Bone marrow (tissue), 2 donors: ENCODE data around the gene MED13L.

Experiments
- DNase-seq, 2 donors: peaks; one replicate each; lab custom pipeline; 2025; lab: John Stamatoyannopoulos, UW

Gene MED13L

DNA sequence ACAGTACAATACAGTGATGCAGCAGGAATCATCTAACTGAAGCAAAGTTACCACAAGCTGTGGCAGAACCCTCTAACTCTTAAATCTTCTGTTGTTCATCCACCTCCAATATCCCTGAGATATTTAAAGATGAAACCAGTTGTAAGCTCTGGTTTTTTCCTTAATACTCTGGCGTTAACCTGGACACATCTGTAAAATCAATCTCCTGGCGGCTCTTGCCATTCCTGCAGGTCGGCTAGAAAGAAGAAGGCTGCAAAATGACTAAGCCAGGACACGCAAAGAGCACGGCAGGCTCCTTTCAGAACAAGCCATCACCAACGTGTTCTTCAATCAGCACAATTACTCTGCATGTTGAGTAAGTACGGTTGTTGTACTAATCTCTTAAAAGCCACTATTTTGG, 309.3 kb downstream of the MED13L start:
- DNase-seq = no peak

DNA sequence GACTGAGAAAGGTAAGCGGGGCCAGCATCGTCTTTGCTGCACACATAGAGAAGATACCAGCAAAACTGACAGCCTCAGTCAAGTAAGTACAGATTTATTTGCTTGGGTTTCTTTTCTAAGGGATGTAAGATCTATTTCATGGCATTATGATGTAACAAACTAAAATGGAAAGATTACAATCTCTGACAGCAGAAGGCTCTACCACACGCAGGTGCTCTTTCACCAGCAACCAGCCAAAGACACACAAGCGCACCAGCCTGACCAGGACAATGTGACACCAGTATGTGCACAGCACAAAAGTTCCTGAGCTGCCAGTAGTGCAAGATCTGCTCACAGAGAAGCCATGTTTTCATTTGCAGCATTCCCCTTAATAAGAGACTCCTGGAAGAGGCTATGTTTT, 311.1 kb downstream of the MED13L start:
- no peak for DNase-seq

DNA sequence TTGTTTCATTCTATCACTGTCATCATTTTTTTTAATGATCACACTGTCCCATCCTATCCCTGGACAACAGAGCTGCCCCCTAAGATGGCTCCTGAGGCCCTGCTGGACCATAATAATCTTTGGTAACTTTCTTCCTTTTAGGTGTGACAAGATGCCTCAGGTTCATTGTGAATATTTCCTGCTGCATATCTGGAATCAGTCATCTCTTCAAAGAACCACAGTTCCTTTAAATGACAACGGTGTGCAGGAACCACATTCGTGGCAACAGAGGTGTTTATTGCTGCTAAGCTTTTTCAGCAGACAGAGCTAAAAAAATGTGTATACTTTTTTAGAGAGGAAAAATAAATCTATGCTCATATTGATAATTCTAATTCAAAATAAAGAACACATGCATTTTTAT, 312.9 kb downstream of the MED13L start:
- DNase-seq = no peak

DNA sequence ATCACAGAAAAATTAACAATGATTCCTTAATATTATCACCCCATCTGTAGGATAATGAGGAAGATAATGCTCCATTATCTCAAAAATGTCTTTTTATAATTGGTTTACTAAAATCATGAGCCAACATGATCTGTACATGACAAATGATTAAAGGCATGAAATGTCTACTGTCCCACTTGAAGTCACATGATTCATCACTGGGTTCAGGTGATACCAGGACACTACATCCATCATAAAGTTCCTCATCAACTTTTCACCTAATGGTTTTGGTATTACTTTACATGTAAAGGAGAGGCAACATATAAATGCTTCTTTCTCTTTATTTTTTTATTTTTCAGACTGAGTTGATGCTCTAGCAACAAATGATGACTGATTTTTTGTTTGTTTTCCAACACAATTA, 313.3 kb downstream of the MED13L start:
- no peak for DNase-seq

DNA sequence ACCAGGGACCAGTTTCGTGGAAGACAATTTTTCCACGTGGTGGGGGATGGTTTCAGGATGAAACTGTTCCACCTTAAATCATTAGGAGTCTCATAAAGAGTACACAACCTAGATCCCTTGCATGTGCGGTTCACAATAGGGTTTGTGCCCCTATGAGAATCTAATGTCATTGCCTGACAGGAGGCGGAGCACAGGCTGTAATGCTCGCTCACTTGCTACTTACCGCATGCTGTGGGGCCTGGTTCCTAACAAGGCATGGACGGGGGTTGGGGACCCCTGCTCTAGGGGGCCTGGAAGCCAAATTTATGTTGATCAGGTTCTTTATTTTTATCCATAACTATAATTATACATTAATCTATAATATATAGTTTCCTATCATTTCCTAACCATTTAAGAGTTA, 315.3 kb downstream of the MED13L start:
- DNase-seq = no peak

DNA sequence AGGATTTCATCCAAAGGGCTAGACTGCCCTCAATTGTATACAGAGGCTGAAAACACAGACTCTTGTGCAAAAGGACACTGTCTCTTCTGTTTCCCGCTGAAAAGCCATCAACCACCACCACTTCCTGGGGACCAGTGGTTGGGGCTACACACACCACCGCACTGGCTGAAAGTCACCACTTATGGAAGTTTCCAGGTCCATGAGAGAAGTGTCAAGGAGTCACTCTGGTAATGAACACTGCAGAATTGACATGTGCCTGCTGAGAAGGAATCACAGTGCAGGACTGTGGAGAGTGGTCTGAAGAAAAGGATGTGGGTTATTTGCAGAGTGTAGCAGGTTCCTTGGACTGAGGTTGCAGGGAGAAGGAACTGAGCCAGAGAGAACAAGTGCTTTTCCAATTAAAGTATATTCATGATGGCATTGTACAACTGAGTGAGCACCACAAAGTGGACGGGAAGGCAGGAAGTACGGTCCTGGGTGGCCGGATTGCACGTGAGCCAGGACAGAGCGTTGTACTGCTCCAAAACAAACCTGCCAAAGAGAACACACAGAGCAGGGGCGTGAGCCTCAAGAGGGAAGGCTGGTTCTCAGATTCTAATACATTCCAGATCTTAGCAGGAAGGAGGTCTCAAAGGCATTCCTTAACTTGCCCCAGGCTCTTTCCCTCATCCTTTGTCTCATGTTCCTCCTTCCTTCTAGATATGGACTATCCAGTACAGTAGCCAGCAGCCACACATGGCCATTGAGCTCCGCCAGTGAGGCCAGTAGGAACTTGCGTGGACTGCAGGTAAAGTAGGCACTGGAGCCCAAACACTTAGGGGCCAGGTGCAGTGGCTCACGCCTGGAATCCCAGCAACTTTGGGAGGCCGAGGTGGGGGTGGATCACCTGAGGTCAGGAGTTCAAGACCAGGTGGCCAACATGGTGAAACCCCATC, 316.4 kb downstream of the MED13L start:
- no peak for DNase-seq

DNA sequence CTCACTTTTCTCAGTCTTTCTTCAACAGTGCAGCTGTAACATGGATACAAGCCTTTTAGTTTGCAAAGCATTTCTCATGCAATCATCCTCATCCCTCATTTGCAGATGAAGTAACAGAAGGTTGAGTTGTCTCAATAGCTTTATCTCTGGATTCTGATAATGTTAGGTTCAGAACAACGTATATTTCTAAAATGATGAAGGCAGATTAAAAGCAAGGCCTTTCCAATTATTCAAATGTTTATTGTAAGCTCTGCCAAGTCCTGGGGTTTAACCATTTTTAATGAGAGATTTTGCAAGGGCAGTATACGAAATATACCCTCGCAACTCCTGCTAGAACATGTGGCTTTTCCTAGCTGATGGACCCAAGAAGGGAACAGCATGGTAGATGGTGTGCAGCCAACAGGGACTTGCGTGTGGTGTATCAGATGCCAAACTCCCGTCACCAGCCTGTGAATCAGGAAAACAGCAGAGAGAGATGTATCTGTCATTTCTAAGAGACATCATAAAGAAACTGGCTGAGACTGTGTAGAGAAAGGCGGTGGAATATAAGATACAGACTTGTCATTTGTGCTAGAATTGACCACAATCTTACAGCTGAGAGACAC, 319.7 kb downstream of the MED13L start:
- no peak for DNase-seq

DNA sequence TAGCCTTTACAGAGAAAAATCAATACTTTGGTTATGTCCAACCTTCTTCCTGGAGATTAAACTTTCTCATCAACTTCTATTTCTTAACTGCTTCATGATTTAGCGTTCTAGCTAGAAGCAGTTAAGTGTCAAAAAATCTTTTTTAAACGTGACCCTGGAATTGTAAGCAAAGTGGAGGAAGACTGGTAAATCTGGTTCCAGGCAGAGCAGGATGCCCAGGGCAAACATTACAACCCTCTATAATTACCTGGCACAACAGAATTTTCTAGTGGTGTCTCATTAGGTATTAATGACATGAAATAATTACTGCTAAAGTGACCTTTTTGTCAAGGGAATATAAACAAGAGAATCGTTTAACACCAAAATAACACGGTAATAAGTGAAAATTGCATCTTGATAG, 320.8 kb downstream of the MED13L start:
- no peak for DNase-seq

DNA sequence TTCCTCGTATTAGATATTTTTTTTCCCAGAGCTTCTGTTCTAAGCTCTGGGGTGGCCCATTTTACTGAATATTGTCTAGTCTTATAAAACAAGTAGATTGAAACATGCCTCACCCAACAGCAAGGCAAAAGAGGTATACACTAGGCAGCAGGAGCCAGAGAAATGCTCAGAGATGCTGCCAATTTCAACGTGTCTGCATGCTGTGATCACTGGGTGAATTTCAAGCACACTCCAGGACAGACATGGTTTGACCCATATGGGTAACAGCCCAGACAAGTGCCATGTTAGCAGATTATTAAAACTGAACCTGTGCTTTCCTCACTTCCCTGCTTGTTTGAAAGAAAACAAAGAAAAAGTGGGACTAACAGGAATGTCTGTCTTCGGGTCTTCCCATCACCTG, 321.3 kb downstream of the MED13L start:
- DNase-seq = no peak

DNA sequence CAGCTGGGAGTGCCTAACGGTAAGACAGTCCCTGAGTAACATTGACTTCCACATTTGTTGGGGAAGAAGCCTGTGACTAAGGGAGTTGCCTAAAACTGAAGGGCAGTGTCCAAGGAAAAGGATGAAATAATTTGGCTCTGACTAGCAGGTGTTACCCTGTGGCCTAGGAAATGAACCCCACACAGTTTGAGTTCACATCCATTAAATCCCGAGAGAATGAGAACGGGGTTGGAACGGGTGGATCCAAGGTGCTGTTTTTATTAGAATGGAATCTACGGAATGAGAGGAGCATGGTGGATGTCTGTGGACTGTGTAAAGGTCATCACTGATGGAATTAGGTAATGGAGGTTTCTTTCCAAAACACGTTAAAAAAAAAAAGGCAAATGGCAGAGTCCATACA, 324.0 kb downstream of the MED13L start:
- no peak for DNase-seq

DNA sequence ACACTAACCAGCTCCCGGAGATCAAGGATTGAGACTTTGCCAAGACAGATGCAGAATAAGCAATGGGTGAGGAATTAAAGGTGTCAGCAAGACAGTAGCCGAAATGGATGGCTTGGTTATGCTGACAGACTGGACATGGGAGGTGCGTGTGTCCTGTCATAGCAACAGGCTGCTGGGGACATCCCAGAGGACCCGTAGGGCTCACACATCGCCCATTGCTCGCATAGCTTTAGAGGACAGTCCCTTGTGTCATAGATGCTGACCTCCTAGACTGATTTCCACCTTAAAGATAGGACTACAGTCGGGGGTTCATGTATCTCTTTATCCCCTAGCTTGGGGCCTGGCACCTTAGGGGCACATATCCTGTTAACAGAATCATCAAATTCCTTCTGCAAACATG, 324.5 kb downstream of the MED13L start:
- no peak for DNase-seq

DNA sequence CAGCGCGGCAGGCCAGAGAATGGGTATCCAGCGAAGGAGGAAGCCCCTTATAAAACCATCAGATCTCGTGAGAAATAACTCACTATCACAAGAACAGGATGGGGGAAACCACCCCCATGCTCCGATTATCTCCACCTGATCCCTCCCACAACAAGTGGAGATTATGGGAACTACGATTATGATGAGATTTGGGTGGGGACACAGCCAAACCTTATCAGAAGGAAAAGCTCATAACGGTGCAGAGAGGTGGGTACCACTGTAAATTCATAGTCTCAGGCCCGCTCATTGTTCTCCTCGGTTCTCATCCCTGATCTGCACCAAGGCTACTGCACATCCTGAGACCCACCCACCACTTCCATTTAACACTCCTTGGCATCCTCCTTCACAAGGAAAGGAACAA, 326.5 kb downstream of the MED13L start:
- no peak for DNase-seq

DNA sequence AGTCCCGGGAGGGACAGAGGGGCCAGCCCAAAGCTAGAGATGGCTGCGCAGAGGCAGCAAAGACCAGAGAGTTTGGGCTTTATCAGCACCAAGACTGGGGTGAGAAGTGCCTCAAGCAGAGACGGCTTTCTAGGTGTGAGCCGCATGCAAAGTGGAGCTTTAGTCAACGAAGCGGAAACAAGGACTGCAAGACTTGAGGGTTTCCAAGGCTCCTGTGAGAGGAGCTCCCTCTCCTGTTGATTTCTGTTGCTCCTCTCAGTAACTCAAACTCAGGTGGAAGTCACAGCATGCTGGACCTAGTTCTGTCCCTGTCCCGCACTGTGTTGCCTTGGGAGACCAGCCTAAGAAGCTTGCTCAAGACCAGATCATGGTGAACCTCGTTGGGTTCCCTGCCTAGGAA, 327.8 kb downstream of the MED13L start:
- no peak for DNase-seq

DNA sequence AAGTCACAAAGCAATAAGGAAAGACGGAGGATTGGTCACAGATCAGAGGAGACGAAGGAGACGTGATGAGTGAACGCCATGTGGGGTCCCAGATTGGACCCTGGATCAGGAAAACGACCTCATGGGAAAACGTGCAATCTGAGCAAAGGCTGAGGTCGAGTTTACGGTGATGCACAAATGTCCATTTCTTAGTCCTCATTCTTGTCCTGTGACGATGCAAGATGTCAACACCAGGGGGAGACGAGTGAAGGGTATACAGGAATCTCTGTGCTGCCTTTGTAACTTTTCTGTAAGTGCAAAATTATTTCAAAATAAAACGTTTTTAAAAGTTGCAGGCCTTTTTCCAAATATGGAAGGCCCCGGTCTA, 329.8 kb downstream of the MED13L start:
- no peak for DNase-seq

DNA sequence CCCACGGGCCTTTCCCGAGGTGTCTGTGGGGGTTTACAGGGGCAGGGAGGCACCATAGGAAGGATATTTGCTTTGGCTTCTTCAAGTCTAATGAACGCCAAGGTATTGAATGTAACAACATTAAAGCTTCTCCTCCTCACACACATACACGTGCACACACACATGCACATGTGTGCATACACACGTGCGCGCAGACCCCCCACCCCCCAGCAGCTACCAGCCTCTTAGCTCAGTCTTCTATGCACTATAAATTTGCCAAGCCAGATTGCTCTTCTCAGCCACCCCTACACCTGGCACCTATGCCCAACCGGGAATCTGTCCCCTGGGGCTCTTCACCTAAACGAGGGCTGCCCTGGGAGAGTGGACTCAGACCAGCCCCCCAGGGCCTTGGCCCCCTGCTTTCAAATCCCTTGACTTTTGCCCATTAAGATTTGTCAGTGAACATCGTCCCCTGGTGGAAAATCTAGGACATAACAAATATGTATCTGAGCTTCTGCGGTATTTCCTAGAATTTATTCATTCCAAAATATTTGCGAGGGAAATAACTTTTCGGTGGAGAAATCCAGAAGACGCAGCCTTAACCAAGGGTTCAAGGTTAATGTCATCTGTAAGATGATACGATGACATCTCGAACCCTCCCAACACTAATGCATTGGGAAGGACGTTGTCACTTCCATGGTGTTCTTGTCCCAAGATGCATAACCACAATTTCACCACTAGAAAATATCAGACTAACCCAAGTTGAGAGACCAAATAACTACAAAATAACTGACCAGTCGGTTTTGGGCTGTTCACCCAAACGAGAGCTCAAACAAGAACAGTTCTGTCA, 330.4 kb downstream of the MED13L start:
- DNase-seq = no peak

DNA sequence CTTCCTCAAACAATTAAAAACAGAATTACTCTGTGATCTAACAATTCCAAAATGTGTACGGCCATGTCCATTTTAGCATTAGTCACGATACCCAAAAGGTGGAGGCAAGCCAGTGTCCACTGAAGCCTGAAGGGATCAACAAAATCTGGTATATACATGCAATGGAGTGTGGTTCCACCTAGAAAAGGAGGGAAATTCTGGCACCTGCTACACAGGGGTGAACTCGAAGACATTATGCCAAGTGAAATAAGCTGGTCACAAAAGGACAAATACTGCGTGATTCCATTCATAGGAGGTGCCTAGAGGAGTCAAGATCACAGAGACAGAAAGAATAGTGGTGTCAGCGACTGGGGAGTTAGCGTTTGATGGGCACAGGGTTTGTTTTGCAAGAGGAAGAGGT, 331.4 kb downstream of the MED13L start:
- DNase-seq = no peak

DNA sequence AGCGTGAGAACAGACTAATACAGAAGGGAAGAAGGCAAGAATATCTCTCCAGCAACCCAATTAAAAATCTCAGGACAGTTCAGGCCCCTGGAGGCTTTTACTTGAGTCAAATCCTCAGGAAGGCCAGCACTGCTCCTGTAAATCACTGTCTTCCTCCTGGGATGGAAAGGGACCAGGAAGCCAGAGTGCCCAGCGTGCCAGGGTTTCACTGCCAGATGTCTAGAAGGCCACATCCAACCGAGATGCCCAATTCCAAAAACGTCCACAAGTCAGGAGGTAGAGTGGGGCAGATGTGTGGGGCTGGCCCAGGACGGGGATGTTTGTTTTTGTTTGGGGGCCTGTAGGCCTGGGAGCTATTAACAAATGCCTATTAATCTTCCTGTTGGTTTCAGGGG, 332.0 kb downstream of the MED13L start:
- no peak for DNase-seq

DNA sequence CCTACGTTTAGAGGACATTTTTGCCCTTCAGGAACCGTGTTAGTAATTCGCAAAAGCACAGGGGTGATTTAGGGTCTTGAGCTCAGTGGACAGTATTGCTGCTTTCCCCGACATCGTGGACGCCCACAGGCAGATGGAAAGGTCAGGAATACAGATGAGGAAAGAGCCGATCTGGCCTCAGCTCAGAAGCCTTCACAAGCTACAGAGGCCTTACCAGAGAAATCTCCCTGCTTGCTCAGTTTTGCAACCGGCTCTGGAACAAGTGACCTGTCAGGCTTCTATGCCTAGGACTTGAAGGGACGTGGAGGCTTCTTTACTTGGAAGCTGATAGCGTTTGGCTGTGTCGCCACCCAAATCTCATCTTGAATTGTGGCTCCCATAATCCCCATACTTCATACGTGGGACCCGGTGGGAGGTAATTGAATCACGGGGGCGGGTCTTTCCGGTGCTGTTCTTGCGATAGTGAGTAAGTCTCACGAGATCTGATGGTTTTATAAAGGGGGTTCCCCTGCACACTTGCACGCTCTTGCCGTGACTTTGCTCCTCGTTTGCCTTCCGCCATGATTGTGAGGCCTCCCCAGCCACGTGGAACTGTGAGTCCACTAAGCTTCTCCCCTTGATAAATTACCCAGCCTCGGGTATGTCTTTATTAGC, 332.5 kb downstream of the MED13L start:
- DNase-seq = no peak

DNA sequence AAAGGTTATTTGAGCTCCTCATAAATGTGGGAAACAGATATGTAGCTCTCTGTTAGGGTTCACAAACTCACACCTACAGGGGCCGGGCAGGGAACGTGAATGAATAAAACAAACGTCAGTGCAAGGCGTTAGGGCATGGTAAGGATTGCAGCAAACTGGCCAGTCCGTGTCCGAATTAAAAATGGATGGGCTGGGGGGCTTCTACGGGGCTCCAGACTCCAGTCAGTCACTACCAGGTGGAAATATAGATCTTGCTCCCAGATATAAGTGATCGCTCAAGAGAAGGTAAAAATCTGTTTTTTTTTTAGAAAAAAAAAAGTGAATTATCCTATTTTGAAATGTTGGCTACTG, 333.1 kb downstream of the MED13L start:
- DNase-seq = no peak

DNA sequence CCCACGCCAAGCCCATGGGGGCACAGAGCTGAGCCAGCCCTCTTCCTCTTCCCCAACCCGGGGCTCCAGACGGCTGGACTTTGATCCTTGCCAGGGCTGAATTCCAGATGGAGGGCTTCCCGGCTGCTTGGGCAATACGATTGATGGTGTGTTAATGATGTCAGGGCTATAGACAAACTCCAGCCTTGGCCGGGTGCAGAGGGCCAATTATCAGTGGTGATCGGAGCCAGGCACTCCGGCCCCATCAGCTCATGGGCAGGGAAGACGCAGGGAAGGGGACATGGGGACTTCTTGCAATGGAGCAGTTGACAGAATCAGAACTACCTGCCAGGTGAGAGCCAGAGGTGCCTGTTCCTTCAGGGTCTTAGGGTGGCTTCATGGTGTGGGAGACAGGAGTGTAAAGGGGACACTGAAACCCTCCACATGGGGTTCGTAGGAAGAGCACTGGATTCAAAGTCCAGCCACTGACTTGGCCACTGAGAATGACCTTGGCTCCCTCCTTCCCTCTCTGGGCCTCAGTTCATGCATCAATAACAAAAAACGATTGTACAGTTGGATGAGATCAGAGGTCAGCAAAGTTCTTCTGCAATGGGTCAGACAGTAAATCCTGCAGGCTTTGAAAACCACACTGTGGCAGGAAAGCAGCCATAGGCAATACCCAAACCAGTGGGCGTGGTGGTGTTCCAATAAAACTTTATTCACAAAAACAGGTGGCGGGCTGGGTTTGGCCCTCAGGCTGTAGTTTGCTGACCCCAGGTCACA, 333.7 kb downstream of the MED13L start:
- DNase-seq = no peak

DNA sequence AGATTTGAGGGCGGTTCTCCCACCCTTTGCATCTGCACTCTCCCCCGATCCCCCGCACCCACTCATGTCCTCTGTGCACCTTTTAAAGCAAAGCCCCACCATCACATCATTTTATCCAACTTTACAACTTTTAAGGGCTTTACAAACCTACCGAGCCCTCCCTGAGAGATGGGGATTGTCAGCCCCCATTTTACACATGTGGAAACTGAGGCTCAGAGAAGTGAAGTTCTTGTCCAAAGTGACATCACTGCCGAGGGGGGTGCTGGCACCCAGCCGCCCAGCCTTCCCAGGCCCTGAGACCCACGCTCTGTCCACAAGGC, 334.2 kb downstream of the MED13L start:
- no peak for DNase-seq

DNA sequence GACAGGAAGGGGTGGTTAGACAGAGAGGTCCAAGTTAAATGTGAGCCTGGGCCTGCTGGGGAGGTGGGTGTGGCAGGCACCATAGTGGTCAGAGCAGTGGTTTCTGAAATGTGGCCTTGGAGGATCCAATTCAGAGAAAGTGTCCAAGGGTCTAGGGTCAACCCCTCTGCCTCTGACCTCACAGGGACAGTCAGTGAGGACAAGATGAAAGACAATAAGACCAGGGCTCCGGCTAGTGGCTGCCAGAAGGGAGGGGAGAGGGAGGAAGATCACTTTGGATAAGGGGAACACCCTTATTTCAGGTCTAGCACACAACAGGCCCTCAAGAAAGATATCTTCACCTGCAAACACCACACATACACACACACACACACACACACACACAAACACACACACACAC, 335.1 kb downstream of the MED13L start:
- DNase-seq = no peak
